Loucy (cell line): ENCODE measurements around the gene ALPK3.

Experiments
- H2AFZ ChIP-seq: fragments of 200-600 bp; sonication (generic); 2 replicates; pipeline ENCODE4 v1.6.0; 2016; ENCODE audit warnings: antibody characterized with exemption, mild to moderate bottlenecking, low read length, moderate library complexity
- H3F3A ChIP-seq: fragments of 200-600 bp; 2 replicates; pipeline ENCODE4 v1.6.0; 2016; ENCODE audit warnings: antibody characterized with exemption, low read depth, mild to moderate bottlenecking
- H3K27me3 ChIP-seq: fragments of 200-600 bp; sonication (generic); 2 replicates; pipeline ENCODE4 v1.6.1; 2014; ENCODE audit warnings: low read length, mild to moderate bottlenecking; ENCODE audit not compliant: insufficient read depth, poor library complexity, severe bottlenecking
- H3K36me3 ChIP-seq: fragments of 200-600 bp; sonication (generic); 2 replicates; pipeline ENCODE4 v1.6.1; 2016; ENCODE audit warnings: low read length; ENCODE audit not compliant: insufficient read depth
- H3K4me1 ChIP-seq: fragments of 200-600 bp; sonication (generic); 2 replicates; pipeline ENCODE4 v1.5.1; 2014; ENCODE audit warnings: low read length, mild to moderate bottlenecking; ENCODE audit not compliant: insufficient read depth, poor library complexity, severe bottlenecking
- H3K4me2 ChIP-seq: fragments of 200-600 bp; sonication (generic); 2 replicates; pipeline ENCODE4 v1.6.0; 2014; ENCODE audit warnings: antibody characterized with exemption, low read length, low read depth, mild to moderate bottlenecking; ENCODE audit not compliant: poor library complexity, severe bottlenecking
- H3K4me3 ChIP-seq: fragments of 200-600 bp; sonication (generic); 2 replicates; pipeline ENCODE4 v1.5.1; 2014; ENCODE audit warnings: low read length, mild to moderate bottlenecking, mixed read lengths; ENCODE audit not compliant: poor library complexity, severe bottlenecking
- H3K79me2 ChIP-seq: fragments of 200-600 bp; sonication (generic); 2 replicates; pipeline ENCODE4 v1.6.1; 2014; ENCODE audit warnings: low read length; ENCODE audit not compliant: insufficient read depth
- H3K9ac ChIP-seq: fragments of 200-600 bp; sonication (generic); 2 replicates; pipeline ENCODE4 v1.6.0; 2014; ENCODE audit warnings: mild to moderate bottlenecking, low read depth, low read length, moderate library complexity; ENCODE audit not compliant: poor library complexity, severe bottlenecking
- H3K9me2 ChIP-seq: fragments of 200-600 bp; sonication (generic); replicated peaks from 2 replicates; pipeline ENCODE4 v1.6.1; 2016; ENCODE audit warnings: low read depth, low read length, mixed read lengths
- H3K9me3 ChIP-seq: fragments of 200-600 bp; sonication (generic); 2 replicates; pipeline ENCODE4 v1.6.1; 2014; ENCODE audit warnings: mild to moderate bottlenecking, antibody characterized with exemption, low read length, low read depth; ENCODE audit not compliant: insufficient read depth
- H4K20me1 ChIP-seq: fragments of 200-600 bp; sonication (generic); 2 replicates; pipeline ENCODE4 v1.6.0; 2014; ENCODE audit warnings: antibody characterized with exemption, low read length, mild to moderate bottlenecking; ENCODE audit not compliant: insufficient read depth, poor library complexity, severe bottlenecking
- EZH2phosphoT487 ChIP-seq: fragments of 200-600 bp; IDR thresholded peaks from 2 replicates; pipeline ENCODE4 v1.6.1; 2018; ENCODE audit warnings: antibody characterized with exemption, mild to moderate bottlenecking, moderate library complexity, borderline replicate concordance
- TF ChIP-seq, protein P1 (sequence below): fragments of 200-600 bp; sonication (generic); conservative IDR thresholded peaks from 2 replicates; pipeline ENCODE4 v1.5.1; 2014; ENCODE audit warnings: mild to moderate bottlenecking, antibody characterized with exemption, low read length

Gene ALPK3

DNA sequence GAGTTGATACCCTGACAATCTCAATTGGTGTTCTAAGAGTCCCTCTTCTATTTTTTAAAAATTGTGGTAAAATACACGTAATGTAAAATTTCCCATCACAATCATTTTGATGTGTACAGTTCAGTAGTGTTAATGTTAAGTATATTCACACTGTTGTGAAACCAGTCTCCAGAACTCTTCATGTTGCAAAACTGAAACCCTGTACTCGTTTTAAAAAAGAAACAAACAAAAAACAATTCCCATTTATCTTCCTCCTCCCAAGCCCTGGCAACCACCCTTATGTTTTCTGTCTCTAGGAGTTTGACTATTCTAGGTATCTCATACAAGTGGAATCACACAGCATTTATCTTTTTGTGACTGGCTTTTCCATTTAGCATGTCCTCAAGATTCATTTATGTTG is 28.7 kb upstream of the ALPK3 start:
- Histone ChIP-seq H3K9me2 (no peaks in the 10 kb centered on the region), H3K9ac (no peak overlapping the region), H4K20me1 (peaks cover 16% of the 10 kb centered on the region), H3K36me3 (peaks cover 84% of the 10 kb centered on the region), H3K4me1 (no peaks in the 10 kb centered on the region), H3K9me3 (no peaks in the 10 kb centered on the region), H3K27me3 (no peaks in the 10 kb centered on the region), H3K4me3 (no peak overlapping the region), H2AFZ (no peak overlapping the region), H3K79me2 (peaks cover 44% of the 10 kb centered on the region; the same call in 1 of the 2 replicates), H3K4me2 (no peak overlapping the region), H3F3A (no peaks in the 10 kb centered on the region)
- no peak for TF ChIP-seq EZH2phosphoT487
- TF ChIP-seq, protein P1, sequence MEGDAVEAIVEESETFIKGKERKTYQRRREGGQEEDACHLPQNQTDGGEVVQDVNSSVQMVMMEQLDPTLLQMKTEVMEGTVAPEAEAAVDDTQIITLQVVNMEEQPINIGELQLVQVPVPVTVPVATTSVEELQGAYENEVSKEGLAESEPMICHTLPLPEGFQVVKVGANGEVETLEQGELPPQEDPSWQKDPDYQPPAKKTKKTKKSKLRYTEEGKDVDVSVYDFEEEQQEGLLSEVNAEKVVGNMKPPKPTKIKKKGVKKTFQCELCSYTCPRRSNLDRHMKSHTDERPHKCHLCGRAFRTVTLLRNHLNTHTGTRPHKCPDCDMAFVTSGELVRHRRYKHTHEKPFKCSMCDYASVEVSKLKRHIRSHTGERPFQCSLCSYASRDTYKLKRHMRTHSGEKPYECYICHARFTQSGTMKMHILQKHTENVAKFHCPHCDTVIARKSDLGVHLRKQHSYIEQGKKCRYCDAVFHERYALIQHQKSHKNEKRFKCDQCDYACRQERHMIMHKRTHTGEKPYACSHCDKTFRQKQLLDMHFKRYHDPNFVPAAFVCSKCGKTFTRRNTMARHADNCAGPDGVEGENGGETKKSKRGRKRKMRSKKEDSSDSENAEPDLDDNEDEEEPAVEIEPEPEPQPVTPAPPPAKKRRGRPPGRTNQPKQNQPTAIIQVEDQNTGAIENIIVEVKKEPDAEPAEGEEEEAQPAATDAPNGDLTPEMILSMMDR, result no peak

DNA sequence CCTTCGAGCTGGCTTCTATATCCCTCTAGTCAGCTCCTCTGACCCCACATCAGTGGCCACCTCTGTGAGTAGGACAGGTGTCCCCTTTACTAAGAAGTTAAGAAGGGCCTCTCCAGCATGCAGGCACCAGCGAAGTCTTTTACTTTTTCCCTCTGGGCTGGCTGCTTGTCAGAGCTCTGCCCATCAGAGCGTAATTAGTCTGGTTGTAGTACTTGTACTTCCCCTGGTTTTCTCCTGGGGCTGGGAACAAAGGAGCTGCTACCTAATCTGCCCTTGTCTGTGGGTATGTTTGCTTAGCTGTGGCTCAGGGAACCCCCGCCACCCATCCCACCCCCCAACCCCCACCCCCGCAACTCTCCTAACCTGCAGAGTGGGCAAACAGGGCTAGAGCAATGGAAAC is 27.4 kb upstream of the ALPK3 start:
- Histone ChIP-seq H3K36me3 (peaks cover 80% of the 10 kb centered on the region), H3K4me3 (no peak overlapping the region), H3K9me3 (no peaks in the 10 kb centered on the region), H3K79me2 (peaks cover 43% of the 10 kb centered on the region; the same call in 1 of the 2 replicates), H3K9ac (no peak overlapping the region), H2AFZ (no peak overlapping the region), H3K4me1 (no peaks in the 10 kb centered on the region), H3F3A (no peaks in the 10 kb centered on the region), H4K20me1 (peaks cover 19% of the 10 kb centered on the region), H3K27me3 (no peaks in the 10 kb centered on the region), H3K9me2 (no peaks in the 10 kb centered on the region), H3K4me2 (no peak overlapping the region)
- TF ChIP-seq EZH2phosphoT487, result no peak
- TF ChIP-seq, protein P1, result no peak

GRCh38 chr15:84790676-84791075 is 26.5 kb upstream of the ALPK3 start:
- Histone ChIP-seq H3K4me1 (no peaks in the 10 kb centered on the region), H3K4me2 (no peak overlapping the region), H3K4me3 (no peak overlapping the region), H4K20me1 (peaks cover 19% of the 10 kb centered on the region), H2AFZ (no peak overlapping the region), H3K79me2 (peaks cover 37% of the 10 kb centered on the region; the same call in 1 of the 2 replicates), H3K36me3 (peaks cover 77% of the 10 kb centered on the region), H3K9me3 (no peaks in the 10 kb centered on the region), H3K9me2 (no peaks in the 10 kb centered on the region), H3K9ac (no peak overlapping the region), H3K27me3 (no peaks in the 10 kb centered on the region), H3F3A (no peaks in the 10 kb centered on the region)
- TF ChIP-seq, protein P1, result no peak
- TF ChIP-seq EZH2phosphoT487, result no peak
